HepG2 (cell line): ENCODE data around the gene STK39. TPM values are rescaled to one million over a fixed set of nuclear protein-coding genes. Genes with fewer than 3 reads are reported as not detected.

Experiments used
- ATF3 ChIP-seq: sonication (generic); formaldehyde crosslinking; IDR thresholded peaks from 2 replicates; pipeline ENCODE4 v1.4.0; 2020; ENCODE audit warnings: missing genetic modification reagents
- BCL6 ChIP-seq: IDR thresholded peaks from 2 replicates; pipeline ENCODE4 v1.6.1; 2016; ENCODE audit warnings: missing genetic modification reagents, missing compliant biosample characterization
- BORCS8-MEF2B ChIP-seq: sonication (generic); formaldehyde crosslinking; IDR thresholded peaks from 2 replicates; pipeline ENCODE4 v1.8.0; 2022; ENCODE audit warnings: mild to moderate bottlenecking, missing genetic modification reagents
- BRCA1 ChIP-seq: sonication (generic); formaldehyde crosslinking; IDR thresholded peaks from 2 replicates; pipeline ENCODE4 v1.4.0; 2020; ENCODE audit warnings: missing genetic modification reagents
- CEBPB ChIP-seq: IDR thresholded peaks from 2 replicates; pipeline ENCODE4 v1.6.1; 2011; ENCODE audit warnings: low read depth, low read length, improper control_type of control experiment, borderline replicate concordance
- CENPT ChIP-seq: sonication (generic); formaldehyde crosslinking; IDR thresholded peaks from 2 replicates; pipeline ENCODE4 v1.8.0; 2022; ENCODE audit warnings: low read depth, mild to moderate bottlenecking, moderate library complexity, missing genetic modification reagents
- CREM ChIP-seq, 2 experiments: sonication (generic) in 1 of 2; formaldehyde crosslinking in 1 of 2; IDR thresholded peaks; 2 replicates each; pipeline versions ENCODE4 v1.4.0 to v1.6.1; 2016 to 2020; ENCODE audit warnings: antibody characterized with exemption in 1 of 2, mild to moderate bottlenecking in 1 of 2, missing genetic modification reagents in 1 of 2
- DRAP1 ChIP-seq: IDR thresholded peaks from 2 replicates; pipeline ENCODE4 v1.6.1; 2016; ENCODE audit warnings: missing genetic modification reagents, missing compliant biosample characterization
- ELF3 ChIP-seq: IDR thresholded peaks from 2 replicates; pipeline ENCODE4 v1.6.1; 2016; ENCODE audit warnings: missing genetic modification reagents, missing compliant biosample characterization
- FOXA1 ChIP-seq, 2 experiments: fragments of 450-650 bp in 1 of 2; sonication (generic) in 1 of 2; formaldehyde crosslinking in 1 of 2; IDR thresholded peaks; 2 replicates each; pipeline versions ENCODE4 v1.4.0 to v1.6.1; 2016 to 2020; ENCODE audit warnings: missing genetic modification reagents in 1 of 2
- MAFF ChIP-seq: IDR thresholded peaks from 2 replicates; pipeline ENCODE4 v1.6.1; 2011; ENCODE audit warnings: low read depth, low read length, improper control_type of control experiment
- NCOA5 ChIP-seq: sonication (generic); formaldehyde crosslinking; IDR thresholded peaks from 2 replicates; pipeline ENCODE4 v1.4.0; 2020; ENCODE audit warnings: missing genetic modification reagents
- REPIN1 ChIP-seq: sonication (generic); formaldehyde crosslinking; IDR thresholded peaks from 2 replicates; pipeline ENCODE4 v1.8.0; 2022; ENCODE audit warnings: missing genetic modification reagents, low read depth, mild to moderate bottlenecking, borderline replicate concordance
- SAP130 ChIP-seq: IDR thresholded peaks from 2 replicates; pipeline ENCODE4 v1.6.1; 2016; ENCODE audit warnings: low read depth
- SETDB1 ChIP-seq: sonication (generic); formaldehyde crosslinking; IDR thresholded peaks from 2 replicates; pipeline ENCODE4 v1.5.1; 2020; ENCODE audit warnings: missing genetic modification reagents, mild to moderate bottlenecking, borderline replicate concordance
- SOX13 ChIP-seq, 3 experiments: fragments of 450-650 bp in 1 of 3; sonication (generic) in 1 of 3; formaldehyde crosslinking in 1 of 3; IDR thresholded peaks in 2 of 3; conservative IDR thresholded peaks in 1 of 3; 2 replicates each; pipeline versions ENCODE4 v1.5.0 to v1.6.1; 2016 to 2020; ENCODE audit warnings: antibody characterized with exemption in 1 of 3, mild to moderate bottlenecking in 1 of 3, missing compliant biosample characterization in 1 of 3, missing genetic modification reagents in 1 of 3, moderate library complexity in 1 of 3
- TBX3 ChIP-seq: fragments of 450-650 bp; IDR thresholded peaks from 2 replicates; pipeline ENCODE4 v1.6.1; 2017; ENCODE audit warnings: antibody characterized with exemption, mild to moderate bottlenecking, inconsistent platforms, borderline replicate concordance
- UBTF ChIP-seq: sonication (generic); formaldehyde crosslinking; IDR thresholded peaks from 2 replicates; pipeline ENCODE4 v1.4.0; 2020; ENCODE audit warnings: mild to moderate bottlenecking, missing genetic modification reagents
- ZNF652 ChIP-seq: IDR thresholded peaks from 2 replicates; pipeline ENCODE4 v1.6.1; 2016; ENCODE audit warnings: low read depth, borderline replicate concordance
- ZSCAN20 ChIP-seq: sonication (generic); formaldehyde crosslinking; IDR thresholded peaks from 2 replicates; pipeline ENCODE4 v1.4.0; 2020; ENCODE audit warnings: missing genetic modification reagents, mild to moderate bottlenecking, borderline replicate concordance
- polyA plus RNA-seq, 8 experiments: library from polyadenylated mRNA; depleted of rRNA in 3 of 8; stranded (reverse) in 7 of 8; unstranded in 1 of 8; fragments of >200 nt; fragmentation: Illumina TruSeq in 4 of 8; extraction: Trizol in 4 of 8; gene quantifications; 2 replicates each; pipeline versions ENCODE4 v1.2.1 to v1.2.3, GENCODE V29; 2011 to 2016; ENCODE audit warnings: low read depth in 4 of 8, missing spikeins in 1 of 8, mixed read lengths in 1 of 8; ENCODE audit not compliant: insufficient read depth in 1 of 8
- total RNA-seq, 5 experiments: library from RNA; depleted of rRNA; stranded (reverse); fragments of >200 nt; fragmentation: Illumina TruSeq; extraction: Trizol; gene quantifications; 2 replicates each; pipeline ENCODE4 v1.2.3, GENCODE V29; 2016; ENCODE audit warnings: low read depth in 1 of 5
- TF ChIP-seq, protein P1 (sequence below): sonication (generic); formaldehyde crosslinking; IDR thresholded peaks from 2 replicates; pipeline ENCODE4 v1.4.0; 2020; ENCODE audit warnings: mild to moderate bottlenecking, missing genetic modification reagents

STK39 gene
- total and polyA plus RNA-seq, 2 of the 13 experiments (the other 11 are each of a cell fraction or from before 2014, with no cell fraction given), result 27.3 to 38.4 TPM

DNA sequence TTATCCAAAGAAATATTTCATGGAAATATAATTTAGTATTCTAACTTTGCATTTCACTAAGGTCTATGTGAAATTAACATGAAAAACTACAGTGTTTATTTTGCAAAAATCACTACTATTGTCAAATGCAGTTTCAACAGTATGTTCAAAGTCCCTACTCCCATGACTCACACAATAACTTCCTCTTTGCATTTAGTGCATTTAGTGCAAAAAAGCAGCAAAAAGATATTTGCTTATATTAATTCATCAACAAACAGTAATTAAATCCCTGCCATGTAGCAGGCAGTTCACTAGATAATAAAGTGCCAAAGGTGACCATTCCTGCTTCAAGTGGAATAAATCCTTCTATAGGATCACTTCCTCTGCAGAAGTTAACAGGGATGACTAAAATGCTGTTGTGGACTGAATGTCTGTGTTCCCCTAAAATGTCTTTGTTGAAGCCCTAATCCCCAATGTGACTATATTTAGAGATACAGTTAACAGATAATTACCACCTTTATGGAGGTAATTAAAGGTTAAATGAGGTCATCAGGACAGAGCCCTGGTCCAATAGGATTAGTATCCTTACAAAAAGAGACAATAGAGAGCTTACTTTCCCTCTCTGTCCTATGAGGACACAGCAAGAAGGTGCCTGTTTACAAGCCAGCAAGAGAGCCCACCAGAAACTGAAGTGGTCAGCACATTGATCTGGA, 61.7 kb downstream of the STK39 start (continued):
- TF ChIP-seq, protein P1, sequence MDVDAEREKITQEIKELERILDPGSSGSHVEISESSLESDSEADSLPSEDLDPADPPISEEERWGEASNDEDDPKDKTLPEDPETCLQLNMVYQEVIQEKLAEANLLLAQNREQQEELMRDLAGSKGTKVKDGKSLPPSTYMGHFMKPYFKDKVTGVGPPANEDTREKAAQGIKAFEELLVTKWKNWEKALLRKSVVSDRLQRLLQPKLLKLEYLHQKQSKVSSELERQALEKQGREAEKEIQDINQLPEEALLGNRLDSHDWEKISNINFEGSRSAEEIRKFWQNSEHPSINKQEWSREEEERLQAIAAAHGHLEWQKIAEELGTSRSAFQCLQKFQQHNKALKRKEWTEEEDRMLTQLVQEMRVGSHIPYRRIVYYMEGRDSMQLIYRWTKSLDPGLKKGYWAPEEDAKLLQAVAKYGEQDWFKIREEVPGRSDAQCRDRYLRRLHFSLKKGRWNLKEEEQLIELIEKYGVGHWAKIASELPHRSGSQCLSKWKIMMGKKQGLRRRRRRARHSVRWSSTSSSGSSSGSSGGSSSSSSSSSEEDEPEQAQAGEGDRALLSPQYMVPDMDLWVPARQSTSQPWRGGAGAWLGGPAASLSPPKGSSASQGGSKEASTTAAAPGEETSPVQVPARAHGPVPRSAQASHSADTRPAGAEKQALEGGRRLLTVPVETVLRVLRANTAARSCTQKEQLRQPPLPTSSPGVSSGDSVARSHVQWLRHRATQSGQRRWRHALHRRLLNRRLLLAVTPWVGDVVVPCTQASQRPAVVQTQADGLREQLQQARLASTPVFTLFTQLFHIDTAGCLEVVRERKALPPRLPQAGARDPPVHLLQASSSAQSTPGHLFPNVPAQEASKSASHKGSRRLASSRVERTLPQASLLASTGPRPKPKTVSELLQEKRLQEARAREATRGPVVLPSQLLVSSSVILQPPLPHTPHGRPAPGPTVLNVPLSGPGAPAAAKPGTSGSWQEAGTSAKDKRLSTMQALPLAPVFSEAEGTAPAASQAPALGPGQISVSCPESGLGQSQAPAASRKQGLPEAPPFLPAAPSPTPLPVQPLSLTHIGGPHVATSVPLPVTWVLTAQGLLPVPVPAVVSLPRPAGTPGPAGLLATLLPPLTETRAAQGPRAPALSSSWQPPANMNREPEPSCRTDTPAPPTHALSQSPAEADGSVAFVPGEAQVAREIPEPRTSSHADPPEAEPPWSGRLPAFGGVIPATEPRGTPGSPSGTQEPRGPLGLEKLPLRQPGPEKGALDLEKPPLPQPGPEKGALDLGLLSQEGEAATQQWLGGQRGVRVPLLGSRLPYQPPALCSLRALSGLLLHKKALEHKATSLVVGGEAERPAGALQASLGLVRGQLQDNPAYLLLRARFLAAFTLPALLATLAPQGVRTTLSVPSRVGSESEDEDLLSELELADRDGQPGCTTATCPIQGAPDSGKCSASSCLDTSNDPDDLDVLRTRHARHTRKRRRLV (CRISPR knock-in tag), result no peak
- TF ChIP-seq DRAP1 (peak; percentile 14; the same call in 1 of the 2 replicates), BCL6 (CRISPR knock-in tag) (peak; percentile 33; the same call in 1 of the 2 replicates), SETDB1 (CRISPR knock-in tag) (no peak), ATF3 (peak; percentile 66; the same call in 1 of the 2 replicates), CREM (IDR thresholded peaks at IDR 0.05) (peak; percentile 34; the same call in 1 of the 2 replicates), CREM (CRISPR knock-in tag; IDR thresholded peaks at IDR 0.05) (no peak), SAP130 (CRISPR knock-in tag) (peak; percentile 65), BRCA1 (CRISPR knock-in tag) (no peak), SOX13 (IDR thresholded peaks at IDR 0.05) (peak; percentile 33; the same call in 1 of the 2 replicates), SOX13 (CRISPR knock-in tag; conservative IDR thresholded peaks at IDR 0.05 in 1 of 2, IDR thresholded peaks at IDR 0.05 in 1 of 2) (peak in 1 of 2 experiments; percentile 87; a peak in 2 of 4 replicates), ZSCAN20 (CRISPR knock-in tag) (no peak), TBX3 (peak; percentile 71; the same call in 1 of the 2 replicates), BORCS8-MEF2B (CRISPR knock-in tag) (no peak), ZNF652 (CRISPR knock-in tag) (peak; percentile 36; the same call in 1 of the 2 replicates), ELF3 (peak; percentile 98), MAFF (peak; percentile 62), CEBPB (peak; percentile 44; the same call in 1 of the 2 replicates), CENPT (CRISPR knock-in tag) (no peak), REPIN1 (CRISPR knock-in tag) (no peak), FOXA1 (IDR thresholded peaks at IDR 0.05) (no peak), FOXA1 (CRISPR knock-in tag; IDR thresholded peaks at IDR 0.05) (peak; percentile 55; the same call in 1 of the 2 replicates), NCOA5 (no peak), UBTF (CRISPR knock-in tag) (no peak)
